Activated CD4-positive, alpha-beta T cell treated with anti-CD3 and anti-CD28 coated beads for 36 hours (primary cell): Measurements from ENCODE around the gene ATP8B4. TPM values are rescaled to one million over a fixed set of nuclear protein-coding genes. Genes with fewer than 3 reads are reported as not detected.

Source experiments
- ATAC-seq: fragments of 200-7000 bp; cut with Tn5 transposase; one replicate; pipeline ENCODE4 v1.10.0; 2021; ENCODE audit warnings: mild to moderate bottlenecking, moderate library complexity
- CTCF ChIA-PET: fragments of 350-600 bp; sonication (Branson Sonifier 250); formaldehyde crosslinking; loops from one replicate; lab custom pipeline; 2021; ENCODE audit warnings: antibody characterized with exemption; lab: Charles Lee
- POLR2A ChIA-PET: fragments of 350-600 bp; sonication (Branson Sonifier 250); formaldehyde crosslinking; loops from one replicate; lab custom pipeline; 2021; ENCODE audit warnings: antibody characterized with exemption, inconsistent platforms; lab: Charles Lee
- DNase-seq: peaks from one replicate; pipeline ENCODE4 v3.0.0-alpha.2; 2020
- H3K27ac Mint-ChIP-seq: one replicate; pipeline ENCODE4 v1.8.0; 2021; ENCODE audit warnings: mixed read lengths
- H3K27me3 Mint-ChIP-seq: one replicate; pipeline ENCODE4 v1.8.0; 2021; ENCODE audit warnings: mixed read lengths
- H3K36me3 Mint-ChIP-seq: one replicate; pipeline ENCODE4 v1.8.0; 2021; ENCODE audit warnings: low read depth, mixed read lengths
- H3K4me1 Mint-ChIP-seq: one replicate; pipeline ENCODE4 v1.8.0; 2021; ENCODE audit warnings: mixed read lengths
- H3K4me3 Mint-ChIP-seq: one replicate; pipeline ENCODE4 v1.8.0; 2021; ENCODE audit warnings: mild to moderate bottlenecking, moderate library complexity, mixed read lengths
- H3K9me3 Mint-ChIP-seq: one replicate; pipeline ENCODE4 v1.8.0; 2021; ENCODE audit warnings: low read depth, mixed read lengths
- intact Hi-C, 2 experiments: fragments of 100-400 bp; cut with DNase I in 1 of 2; cut with micrococcal nuclease in 1 of 2; formaldehyde crosslinking; loops; one replicate each; pipeline versions ENCODE4 v1.14.2 to v1.15.1; 2022 to 2024; cut with DNase I, micrococcal nuclease
- total RNA-seq, 2 experiments: library from RNA; stranded (reverse); gene quantifications; one replicate each; pipeline ENCODE4 v1.2.3, GENCODE V29; 2021

The ATP8B4 gene
- total RNA-seq, 2 experiments from 2014 or later, result 5.0 to 5.1 TPM

DNA sequence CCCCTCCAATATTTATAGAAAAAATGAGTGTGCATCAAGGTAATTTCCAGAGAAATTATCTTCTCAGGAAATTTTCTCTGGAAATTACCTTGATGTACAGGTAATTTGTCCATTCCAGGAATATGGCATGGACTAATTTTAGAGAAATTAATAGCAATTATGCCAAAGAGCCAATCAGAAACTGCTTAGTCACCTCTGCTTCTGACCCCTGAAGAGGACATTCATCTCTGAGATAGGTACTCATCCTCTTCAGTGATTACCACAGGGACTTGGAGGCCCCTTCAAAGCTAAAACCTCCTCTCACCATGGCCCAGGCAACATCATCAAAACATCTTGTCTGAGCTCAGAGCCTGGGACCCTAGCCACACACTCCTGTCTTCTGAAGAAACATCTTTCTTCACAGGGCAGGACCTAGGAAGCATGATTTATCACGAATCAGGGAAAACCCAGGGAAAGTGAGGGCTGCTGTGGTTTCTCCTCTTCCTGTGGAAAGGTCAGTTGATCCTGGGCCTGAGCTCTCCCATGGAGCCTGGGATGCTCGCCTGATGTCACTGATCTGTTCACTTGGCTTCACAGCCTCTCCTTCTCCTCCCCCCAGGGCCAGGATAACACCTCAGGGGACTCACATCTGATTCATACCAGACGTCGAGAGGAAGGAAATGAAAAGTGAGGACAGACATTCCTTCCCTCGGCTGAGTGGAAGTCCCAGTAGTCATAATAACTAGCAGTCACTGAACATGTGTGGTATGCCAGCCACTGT, 287.6 kb downstream of the ATP8B4 start:
- Mint-ChIP-seq H3K4me1 (no peaks in the 10 kb centered on the region), H3K4me3 (no peak overlapping the region), H3K27ac (no peak overlapping the region), H3K9me3 (peaks cover 1% of the 10 kb centered on the region), H3K36me3 (no peaks in the 10 kb centered on the region), H3K27me3 (peaks cover 1% of the 10 kb centered on the region)
- intact Hi-C loops, result no loop called here
- DNase-seq, result no peak
- POLR2A ChIA-PET, result interaction anchor here (0.6 kb wide), 1 partner anchor 50 kb away, joined by 3 read pairs; no protein-coding TSS in a partner anchor
- no peak for ATAC-seq
- CTCF ChIA-PET, result interaction anchor here (0.7 kb wide), 1 partner anchor 170 kb away, joined by 3 read pairs; no protein-coding TSS in a partner anchor

DNA sequence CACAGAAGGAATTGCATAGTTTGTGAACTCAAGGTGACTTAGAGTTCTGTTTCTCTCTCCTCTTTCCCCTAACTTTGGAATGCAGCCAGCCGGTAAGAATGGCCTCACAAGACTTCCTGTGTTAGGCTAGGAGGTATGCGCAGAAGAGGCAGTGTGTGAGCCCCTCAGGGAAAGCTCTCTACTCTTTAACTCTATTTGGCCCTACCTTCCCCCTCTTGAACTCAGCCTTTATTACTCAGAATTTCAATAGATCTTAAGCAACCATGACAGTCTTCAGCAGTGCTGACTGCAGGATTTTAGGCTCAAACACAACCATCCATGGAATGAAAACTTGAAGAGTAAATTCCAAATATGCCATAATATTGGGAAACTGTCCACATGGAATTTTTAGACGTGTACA, 288.6 kb downstream of the ATP8B4 start:
- DNase-seq (no peak), ATAC-seq (no peak)
- Mint-ChIP-seq H3K9me3 (peaks cover 1% of the 10 kb centered on the region), H3K4me1 (no peaks in the 10 kb centered on the region), H3K27me3 (no peaks in the 10 kb centered on the region), H3K27ac (no peak overlapping the region), H3K4me3 (no peak overlapping the region), H3K36me3 (no peaks in the 10 kb centered on the region)
- ChIA-PET POLR2A (no interaction called here), CTCF (no interaction called here)
- intact Hi-C loops, result no loop called here

DNA sequence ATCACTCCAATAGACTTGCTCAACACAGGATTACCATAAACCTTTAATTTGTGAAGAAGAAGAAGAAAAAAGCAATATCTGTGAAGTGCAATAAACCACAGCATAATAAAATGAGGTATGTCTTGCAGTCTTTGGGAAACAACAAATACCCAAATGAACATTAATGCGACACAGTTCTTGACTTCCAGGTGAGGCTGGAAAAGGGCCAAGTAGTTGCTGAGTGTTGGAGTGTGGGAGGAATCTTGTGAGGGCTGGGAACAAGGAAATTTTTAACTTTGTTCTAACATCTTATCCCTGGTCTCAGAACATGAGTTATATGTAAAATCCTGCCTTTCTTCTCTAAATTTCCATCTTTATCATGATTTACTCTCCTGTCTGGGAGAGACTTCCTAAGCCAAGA, 291.7 kb downstream of the ATP8B4 start:
- no peaks in the 10 kb centered on the region for H3K27me3 Mint-ChIP-seq
- H3K9me3 Mint-ChIP-seq, result peaks cover 1% of the 10 kb centered on the region
- no peak overlapping the region for H3K27ac Mint-ChIP-seq
- intact Hi-C loops, result no loop called here
- DNase-seq, result no peak
- no peaks in the 10 kb centered on the region for H3K4me1 Mint-ChIP-seq
- no peak for ATAC-seq
- H3K4me3 Mint-ChIP-seq, result no peak overlapping the region
- ChIA-PET CTCF (no interaction called here), POLR2A (no interaction called here)
- no peaks in the 10 kb centered on the region for H3K36me3 Mint-ChIP-seq

DNA sequence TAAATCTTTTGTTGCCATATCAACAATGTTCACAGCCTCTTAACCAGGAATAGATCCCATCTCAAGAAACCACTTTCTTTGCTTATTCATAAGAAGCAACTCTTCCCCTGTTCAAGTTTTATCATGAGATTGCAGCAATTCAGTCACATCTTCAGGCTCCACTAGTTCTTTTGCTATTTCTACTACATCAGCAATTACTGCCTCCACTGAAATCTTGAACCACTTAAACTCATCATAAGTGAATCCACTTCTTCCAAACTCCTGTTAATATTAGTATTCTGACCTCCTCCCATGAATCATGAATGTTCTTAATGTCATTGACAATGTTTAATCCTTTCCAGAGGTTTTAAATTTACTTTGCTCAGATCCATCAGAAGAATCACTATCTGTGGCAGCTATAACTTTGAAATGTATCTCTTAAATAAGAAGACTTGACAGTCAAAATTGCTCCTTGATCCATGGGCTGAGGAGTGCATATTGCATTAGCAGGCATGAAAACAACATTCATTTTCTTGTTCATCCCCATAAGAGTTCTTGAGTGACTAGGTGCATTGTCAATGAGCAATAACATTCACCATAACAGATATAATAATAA, 292.3 kb downstream of the ATP8B4 start:
- Mint-ChIP-seq H3K4me1 (no peaks in the 10 kb centered on the region), H3K36me3 (no peaks in the 10 kb centered on the region), H3K27ac (no peak overlapping the region), H3K9me3 (peaks cover 1% of the 10 kb centered on the region), H3K27me3 (no peaks in the 10 kb centered on the region), H3K4me3 (no peak overlapping the region)
- ATAC-seq (no peak), DNase-seq (no peak)
- POLR2A ChIA-PET, result no interaction called here
- intact Hi-C loops, result no loop called here
- CTCF ChIA-PET, result no interaction called here

DNA sequence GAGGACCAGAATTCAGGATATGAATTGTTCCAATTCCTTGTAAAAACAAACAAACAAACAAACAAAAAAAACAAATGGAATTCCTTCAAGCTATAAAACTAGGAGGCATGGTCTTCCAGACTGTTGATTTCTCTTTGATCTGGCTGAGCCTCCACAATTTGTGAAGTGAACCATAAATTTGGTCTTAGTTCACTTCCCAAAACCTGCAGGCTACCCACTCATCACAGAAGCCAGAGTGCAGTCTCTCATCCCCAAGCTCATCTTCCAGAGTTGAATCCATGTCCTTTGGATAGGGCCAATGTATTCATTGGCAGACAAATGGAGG, 294.3 kb downstream of the ATP8B4 start:
- H3K4me1 Mint-ChIP-seq, result no peaks in the 10 kb centered on the region
- no peaks in the 10 kb centered on the region for H3K36me3 Mint-ChIP-seq
- no peak overlapping the region for H3K4me3 Mint-ChIP-seq
- no peak overlapping the region for H3K27ac Mint-ChIP-seq
- intact Hi-C loops, result no loop called here
- DNase-seq, result no peak
- ATAC-seq, result no peak
- peaks cover 1% of the 10 kb centered on the region for H3K9me3 Mint-ChIP-seq
- no peaks in the 10 kb centered on the region for H3K27me3 Mint-ChIP-seq
- CTCF ChIA-PET, result no interaction called here
- POLR2A ChIA-PET, result no interaction called here

DNA sequence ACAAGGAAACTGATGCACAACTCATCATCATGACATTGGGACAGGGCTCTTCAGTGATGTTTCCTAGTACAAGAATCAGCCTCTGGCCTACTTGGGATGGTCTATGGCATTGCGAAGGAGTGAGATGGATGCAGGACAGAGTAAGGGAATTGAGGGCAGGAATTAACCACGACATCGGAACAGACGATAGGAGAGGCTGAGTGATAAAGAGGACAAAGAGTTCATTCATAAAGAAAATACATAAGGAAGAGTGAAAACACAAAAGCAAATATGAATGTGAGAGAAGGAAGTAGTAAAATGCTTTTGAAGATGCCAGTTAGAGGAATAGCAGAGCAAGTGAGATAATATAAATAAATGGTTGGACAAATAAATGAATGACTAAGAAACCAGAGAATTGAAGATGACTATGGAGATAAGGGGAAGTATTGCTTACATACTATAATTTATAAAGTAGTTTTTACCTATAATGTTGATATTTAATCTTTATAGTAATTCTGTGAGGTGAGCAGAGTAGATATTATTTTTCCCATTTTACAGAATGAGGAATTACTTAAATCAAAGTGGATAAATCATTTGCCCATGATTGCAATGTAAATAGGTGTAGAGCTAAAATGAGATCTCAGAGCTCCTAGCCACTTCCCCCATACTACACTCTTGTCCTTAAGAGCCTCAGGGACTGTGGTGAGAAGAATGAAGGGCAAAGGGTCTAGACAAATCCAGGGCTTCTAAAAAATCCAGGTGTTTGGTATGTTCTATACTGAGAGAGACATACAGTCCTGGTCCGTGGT, 294.9 kb downstream of the ATP8B4 start:
- H3K27ac Mint-ChIP-seq, result no peak overlapping the region
- no peaks in the 10 kb centered on the region for H3K36me3 Mint-ChIP-seq
- DNase-seq, result no peak
- ChIA-PET CTCF (no interaction called here), POLR2A (no interaction called here)
- H3K27me3 Mint-ChIP-seq, result no peaks in the 10 kb centered on the region
- H3K4me3 Mint-ChIP-seq, result no peak overlapping the region
- peaks cover 1% of the 10 kb centered on the region for H3K9me3 Mint-ChIP-seq
- H3K4me1 Mint-ChIP-seq, result no peaks in the 10 kb centered on the region
- ATAC-seq, result no peak
- intact Hi-C loops, result no loop called here

DNA sequence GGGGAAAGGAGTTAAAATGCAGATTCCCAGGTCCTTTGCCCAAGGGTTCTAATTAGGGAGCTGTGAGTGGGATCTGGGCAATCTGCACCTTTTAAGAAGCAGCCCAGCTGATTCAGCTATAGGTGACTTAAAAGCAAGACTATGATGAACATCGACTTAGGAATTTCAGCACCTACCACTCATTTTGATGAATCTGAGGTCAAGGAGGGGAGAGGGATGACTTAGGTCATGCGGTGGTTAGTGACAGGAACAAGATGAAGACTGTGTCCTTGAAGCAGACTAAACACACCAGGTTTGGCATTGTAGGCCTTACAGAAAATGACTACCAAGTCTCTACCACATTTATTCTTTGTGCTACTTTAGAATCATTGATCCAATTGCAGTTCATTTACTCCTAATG, 301.9 kb downstream of the ATP8B4 start:
- ChIA-PET POLR2A (no interaction called here), CTCF (interaction anchor here (1.2 kb wide), 1 partner anchor 11 kb away, joined by 4 read pairs; no protein-coding TSS in a partner anchor)
- no peaks in the 10 kb centered on the region for H3K36me3 Mint-ChIP-seq
- H3K4me1 Mint-ChIP-seq, result peaks cover 12% of the 10 kb centered on the region
- no peak overlapping the region for H3K27ac Mint-ChIP-seq
- intact Hi-C loops, result no loop called here
- H3K4me3 Mint-ChIP-seq, result no peak overlapping the region
- no peaks in the 10 kb centered on the region for H3K27me3 Mint-ChIP-seq
- H3K9me3 Mint-ChIP-seq, result no peaks in the 10 kb centered on the region
- peak; percentile 72 for ATAC-seq
- no peak for DNase-seq

DNA sequence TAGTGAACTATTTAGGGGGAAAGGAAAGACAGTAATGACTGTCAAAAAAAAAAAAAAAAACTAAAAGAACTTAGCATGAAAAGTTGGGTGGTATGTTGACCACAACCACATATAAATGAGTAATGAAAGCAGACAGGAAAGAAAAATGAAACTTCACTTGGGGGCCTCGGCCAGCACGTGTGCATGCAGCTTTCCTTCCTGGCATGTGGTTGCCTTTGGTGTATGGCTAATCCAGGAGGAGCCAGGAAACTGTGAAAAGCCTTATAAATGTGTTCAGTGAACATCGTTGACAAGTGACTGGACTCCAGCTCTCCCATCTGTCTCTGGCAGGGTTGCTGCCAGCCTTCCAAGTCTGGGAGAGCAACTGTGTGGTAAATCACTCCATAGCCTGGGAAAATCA, 303.1 kb downstream of the ATP8B4 start:
- no peaks in the 10 kb centered on the region for H3K36me3 Mint-ChIP-seq
- no peaks in the 10 kb centered on the region for H3K27me3 Mint-ChIP-seq
- intact Hi-C loops, result no loop called here
- CTCF ChIA-PET, result interaction anchor here (1.2 kb wide), 1 partner anchor 10 kb away, joined by 4 read pairs; no protein-coding TSS in a partner anchor
- H3K4me3 Mint-ChIP-seq, result no peak overlapping the region
- POLR2A ChIA-PET, result no interaction called here
- ATAC-seq, result no peak
- peaks cover 12% of the 10 kb centered on the region for H3K4me1 Mint-ChIP-seq
- H3K27ac Mint-ChIP-seq, result no peak overlapping the region
- H3K9me3 Mint-ChIP-seq, result no peaks in the 10 kb centered on the region
- peak; percentile 9 for DNase-seq

DNA sequence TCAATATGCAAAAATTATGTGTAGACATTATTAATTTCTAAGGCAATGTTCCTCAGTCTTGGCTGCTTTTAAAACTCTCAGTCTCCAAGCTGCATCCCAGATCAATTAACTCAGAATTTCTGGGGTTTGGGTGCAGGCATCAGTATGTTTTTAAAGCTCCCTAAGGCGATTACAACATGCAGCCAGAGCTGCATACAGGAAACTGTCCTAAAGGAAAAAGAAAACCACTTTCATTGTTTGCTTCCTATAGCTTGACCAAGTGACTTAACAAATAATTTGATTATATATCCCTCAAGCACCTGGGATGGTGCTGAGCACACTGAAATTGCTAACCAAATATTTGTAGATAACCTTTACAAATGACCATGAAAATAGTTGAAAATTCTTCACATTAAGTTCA, 303.5 kb downstream of the ATP8B4 start:
- H3K4me3 Mint-ChIP-seq, result no peak overlapping the region
- intact Hi-C loops, result no loop called here
- H3K27ac Mint-ChIP-seq, result no peak overlapping the region
- DNase-seq (no peak), ATAC-seq (no peak)
- POLR2A ChIA-PET, result no interaction called here
- peaks cover 12% of the 10 kb centered on the region for H3K4me1 Mint-ChIP-seq
- CTCF ChIA-PET, result no interaction called here
- H3K27me3 Mint-ChIP-seq, result no peaks in the 10 kb centered on the region
- H3K36me3 Mint-ChIP-seq, result no peaks in the 10 kb centered on the region
- no peaks in the 10 kb centered on the region for H3K9me3 Mint-ChIP-seq

DNA sequence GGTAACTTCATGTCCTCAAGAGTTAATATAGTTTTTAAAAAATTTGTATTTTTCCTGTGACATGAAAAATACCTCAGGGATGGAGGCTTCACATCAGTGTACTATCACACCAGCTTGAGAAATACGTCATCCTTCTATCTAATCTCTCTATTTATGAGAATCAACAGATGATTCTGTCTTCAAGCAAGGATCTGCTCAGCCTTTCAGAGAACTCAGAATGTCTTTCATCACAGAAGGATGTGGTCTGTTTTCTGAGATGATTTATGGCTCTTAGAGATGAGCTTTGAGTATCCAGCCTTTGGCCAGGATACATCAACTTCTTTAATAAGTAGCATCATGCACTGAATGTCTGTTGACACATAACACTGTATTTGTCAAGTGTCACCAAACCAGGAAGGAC, 304.3 kb downstream of the ATP8B4 start:
- no peak overlapping the region for H3K27ac Mint-ChIP-seq
- no peak for ATAC-seq
- no peaks in the 10 kb centered on the region for H3K27me3 Mint-ChIP-seq
- H3K4me1 Mint-ChIP-seq, result peaks cover 12% of the 10 kb centered on the region
- intact Hi-C loops, result no loop called here
- ChIA-PET POLR2A (no interaction called here), CTCF (no interaction called here)
- no peak for DNase-seq
- no peaks in the 10 kb centered on the region for H3K9me3 Mint-ChIP-seq
- H3K36me3 Mint-ChIP-seq, result no peaks in the 10 kb centered on the region
- H3K4me3 Mint-ChIP-seq, result no peak overlapping the region

DNA sequence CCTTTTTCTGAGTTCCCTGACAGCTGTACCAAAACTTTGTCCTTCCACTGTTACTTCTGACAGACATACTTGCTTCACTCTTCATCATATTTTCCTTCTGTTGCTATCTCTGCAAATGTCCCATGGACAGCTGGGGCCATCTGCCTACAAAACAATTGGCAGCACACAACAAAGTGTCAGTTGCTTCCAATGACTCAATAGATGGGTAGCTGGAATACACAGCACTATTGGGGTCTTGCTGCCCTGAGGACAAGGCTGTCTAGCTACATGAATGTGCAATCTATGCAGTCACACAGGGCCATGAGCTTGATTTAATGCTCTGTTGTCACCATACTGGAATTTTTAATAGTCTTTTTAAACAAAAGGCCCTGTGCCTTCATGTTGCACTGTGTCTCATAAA, 305.4 kb downstream of the ATP8B4 start:
- H3K9me3 Mint-ChIP-seq, result no peaks in the 10 kb centered on the region
- ATAC-seq (no peak), DNase-seq (no peak)
- no peak overlapping the region for H3K27ac Mint-ChIP-seq
- H3K27me3 Mint-ChIP-seq, result no peaks in the 10 kb centered on the region
- POLR2A ChIA-PET, result no interaction called here
- H3K4me3 Mint-ChIP-seq, result no peak overlapping the region
- CTCF ChIA-PET, result no interaction called here
- intact Hi-C loops, result no loop called here
- H3K4me1 Mint-ChIP-seq, result peaks cover 12% of the 10 kb centered on the region
- no peaks in the 10 kb centered on the region for H3K36me3 Mint-ChIP-seq

DNA sequence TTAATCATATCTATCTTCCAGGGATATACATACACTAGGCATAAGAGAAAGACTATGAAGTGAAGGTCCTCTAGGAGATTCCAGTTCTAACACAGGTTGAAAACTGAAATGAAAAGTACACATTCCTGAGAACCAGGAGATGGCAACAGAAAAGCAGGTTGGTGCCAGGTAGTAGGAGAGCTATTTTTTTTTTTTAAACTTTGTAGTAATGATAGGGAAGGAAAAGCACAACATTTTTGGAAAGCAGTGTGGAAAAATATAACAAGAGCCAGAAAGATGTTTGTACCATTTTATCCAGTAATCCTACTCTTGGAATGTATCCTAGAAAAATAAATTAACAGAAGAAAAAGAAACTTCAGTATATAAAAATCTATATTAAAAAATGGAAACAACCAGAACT, 308.3 kb downstream of the ATP8B4 start:
- no peak overlapping the region for H3K4me3 Mint-ChIP-seq
- CTCF ChIA-PET, result interaction anchor here (0.6 kb wide), 1 partner anchor 17 kb away, joined by 3 read pairs; no protein-coding TSS in a partner anchor

More for the DNA sequence above, 308.3 kb downstream of the ATP8B4 start:
- POLR2A ChIA-PET, result no interaction called here
- Mint-ChIP-seq H3K9me3 (no peaks in the 10 kb centered on the region), H3K27me3 (peaks cover 2% of the 10 kb centered on the region), H3K4me1 (peaks cover under 1% of the 10 kb centered on the region), H3K36me3 (no peaks in the 10 kb centered on the region), H3K27ac (no peak overlapping the region)
- DNase-seq (no peak), ATAC-seq (no peak)
- intact Hi-C loops, result no loop called here
